GM12878 (cell line): ENCODE data around the gene DOCK2. TPM values are rescaled to one million over a fixed set of nuclear protein-coding genes. Genes with fewer than 3 reads are reported as not detected.

Source experiments
- BHLHE40 ChIP-seq, 2 experiments: fragments of 450-650 bp in 1 of 2; IDR thresholded peaks; 2 replicates each; pipeline ENCODE4 v1.6.1; 2011 to 2017; ENCODE audit warnings: low read depth in 2 of 2, borderline replicate concordance in 1 of 2, improper control_type of control experiment in 1 of 2, low read length in 1 of 2, mild to moderate bottlenecking in 1 of 2
- CREM ChIP-seq: IDR thresholded peaks from 2 replicates; pipeline ENCODE4 v1.6.1; 2014; ENCODE audit warnings: antibody characterized with exemption, low read depth
- IKZF1 ChIP-seq: fragments of 450-650 bp; conservative IDR thresholded peaks from 2 replicates; pipeline ENCODE4 v1.6.1; 2017; ENCODE audit warnings: antibody characterized with exemption, mild to moderate bottlenecking
- JUND ChIP-seq: IDR thresholded peaks from 2 replicates; pipeline ENCODE4 v1.6.1; 2012; ENCODE audit warnings: low read depth, mild to moderate bottlenecking, low read length, improper control_type of control experiment, moderate library complexity
- LARP7 ChIP-seq: fragments of 450-650 bp; IDR thresholded peaks from 2 replicates; pipeline ENCODE4 v1.6.1; 2017; ENCODE audit warnings: mild to moderate bottlenecking
- MEF2B ChIP-seq: fragments of 450-650 bp; IDR thresholded peaks from 2 replicates; pipeline ENCODE4 v1.6.1; 2018; ENCODE audit warnings: mild to moderate bottlenecking, moderate library complexity; ENCODE audit not compliant: partially characterized antibody, poor library complexity, severe bottlenecking
- MYB ChIP-seq: fragments of 150-350 bp; IDR thresholded peaks from 2 replicates; pipeline ENCODE4 v1.6.1; 2014; ENCODE audit warnings: mild to moderate bottlenecking, low read depth, low read length, borderline replicate concordance
- NFIC ChIP-seq: IDR thresholded peaks from 2 replicates; pipeline ENCODE4 v1.6.1; 2012; ENCODE audit warnings: low read depth, mild to moderate bottlenecking, inconsistent platforms, low read length, moderate library complexity
- NR2C1 ChIP-seq: fragments of 450-650 bp; IDR thresholded peaks from 2 replicates; pipeline ENCODE4 v1.6.1; 2017; ENCODE audit warnings: antibody characterized with exemption, mild to moderate bottlenecking, moderate library complexity
- POLR2AphosphoS2 ChIP-seq: IDR thresholded peaks from 2 replicates; pipeline ENCODE4 v1.6.1; 2011; ENCODE audit warnings: low read depth, mild to moderate bottlenecking, low read length, improper control_type of control experiment, moderate library complexity
- POLR2AphosphoS5 ChIP-seq: IDR thresholded peaks from 2 replicates; pipeline ENCODE4 v1.6.1; 2011; ENCODE audit warnings: mild to moderate bottlenecking, low read length, inconsistent platforms
- POU2F2 ChIP-seq: IDR thresholded peaks from 3 replicates; pipeline ENCODE4 v1.6.1; 2011; ENCODE audit warnings: low read depth, mild to moderate bottlenecking, low read length, borderline replicate concordance
- RELA ChIP-seq: fragments of 450-650 bp; IDR thresholded peaks from 2 replicates; pipeline ENCODE4 v1.8.0; 2014; ENCODE audit warnings: borderline replicate concordance; ENCODE audit not compliant: partially characterized antibody
- SMAD1 ChIP-seq: fragments of 450-650 bp; IDR thresholded peaks from 2 replicates; pipeline ENCODE4 v1.6.1; 2018; ENCODE audit warnings: mild to moderate bottlenecking, low read depth; ENCODE audit not compliant: partially characterized antibody
- SMAD5 ChIP-seq: IDR thresholded peaks from 2 replicates; pipeline ENCODE4 v1.6.1; 2016; ENCODE audit warnings: antibody characterized with exemption, low read depth
- SREBF1 ChIP-seq: IDR thresholded peaks from 2 replicates; pipeline ENCODE4 v1.6.1; 2012; ENCODE audit warnings: mild to moderate bottlenecking, low read length
- SREBF2 ChIP-seq: IDR thresholded peaks from 2 replicates; pipeline ENCODE4 v1.6.1; 2012; ENCODE audit warnings: mild to moderate bottlenecking, low read length
- YBX1 ChIP-seq: fragments of 450-650 bp; IDR thresholded peaks from 2 replicates; pipeline ENCODE4 v1.6.1; 2016; ENCODE audit warnings: antibody characterized with exemption
- ZNF217 ChIP-seq: fragments of 450-650 bp; IDR thresholded peaks from 2 replicates; pipeline ENCODE4 v1.6.1; 2017; ENCODE audit warnings: antibody characterized with exemption, mild to moderate bottlenecking
- ZNF274 ChIP-seq: IDR thresholded peaks from one replicate; pipeline ENCODE4 v1.8.0; 2011; ENCODE audit not compliant: insufficient read length, insufficient read depth
- ZNF622 ChIP-seq: fragments of 450-650 bp; IDR thresholded peaks from 2 replicates; pipeline ENCODE4 v1.6.1; 2017; ENCODE audit warnings: mild to moderate bottlenecking, inconsistent platforms
- polyA plus RNA-seq, 11 experiments: library from polyadenylated mRNA; depleted of rRNA in 4 of 11; unstranded in 6 of 11; stranded (reverse) in 5 of 11; fragments of >200 nt; fragmentation: Nextera tagmentation in 4 of 11; fragmentation: Illumina TruSeq in 1 of 11; extraction: Ambion mirVana in 4 of 11; extraction: Trizol in 1 of 11; gene quantifications; 1 replicate in 1 of 11; 2 replicates in 10 of 11; pipeline versions ENCODE4 v1.2.1 to v1.2.3, GENCODE V29; 2011 to 2016; ENCODE audit warnings: inconsistent platforms in 2 of 11, missing spikeins in 2 of 11, low read depth in 1 of 11
- total RNA-seq, 4 experiments: library from RNA; depleted of rRNA in 3 of 4; stranded (reverse); fragments of >200 nt in 3 of 4; fragmentation: Illumina TruSeq in 1 of 4; extraction: Trizol in 1 of 4; gene quantifications; 2 replicates each; pipeline versions ENCODE4 v1.2.1 to v1.2.3, GENCODE V29; 2013 to 2021
- TF ChIP-seq, protein P1 (sequence below): fragments of 450-650 bp; IDR thresholded peaks from 2 replicates; pipeline ENCODE4 v1.6.1; 2017; ENCODE audit warnings: borderline replicate concordance
- TF ChIP-seq, protein P2 (sequence below): fragments of 450-650 bp; IDR thresholded peaks from 2 replicates; pipeline ENCODE4 v1.6.1; 2017; ENCODE audit warnings: mild to moderate bottlenecking, low read depth, inconsistent platforms; ENCODE audit not compliant: poor library complexity, severe bottlenecking
- TF ChIP-seq, protein P3 (sequence below): fragments of 450-650 bp; IDR thresholded peaks from 2 replicates; pipeline ENCODE4 v1.6.1; 2016; ENCODE audit warnings: mild to moderate bottlenecking, moderate library complexity, borderline replicate concordance

The DOCK2 gene
- total and polyA plus RNA-seq, 10 of the 15 experiments (the other 5 are each of a cell fraction or from before 2014, with no cell fraction given): 34.2 to 192 (median 118) TPM

DNA sequence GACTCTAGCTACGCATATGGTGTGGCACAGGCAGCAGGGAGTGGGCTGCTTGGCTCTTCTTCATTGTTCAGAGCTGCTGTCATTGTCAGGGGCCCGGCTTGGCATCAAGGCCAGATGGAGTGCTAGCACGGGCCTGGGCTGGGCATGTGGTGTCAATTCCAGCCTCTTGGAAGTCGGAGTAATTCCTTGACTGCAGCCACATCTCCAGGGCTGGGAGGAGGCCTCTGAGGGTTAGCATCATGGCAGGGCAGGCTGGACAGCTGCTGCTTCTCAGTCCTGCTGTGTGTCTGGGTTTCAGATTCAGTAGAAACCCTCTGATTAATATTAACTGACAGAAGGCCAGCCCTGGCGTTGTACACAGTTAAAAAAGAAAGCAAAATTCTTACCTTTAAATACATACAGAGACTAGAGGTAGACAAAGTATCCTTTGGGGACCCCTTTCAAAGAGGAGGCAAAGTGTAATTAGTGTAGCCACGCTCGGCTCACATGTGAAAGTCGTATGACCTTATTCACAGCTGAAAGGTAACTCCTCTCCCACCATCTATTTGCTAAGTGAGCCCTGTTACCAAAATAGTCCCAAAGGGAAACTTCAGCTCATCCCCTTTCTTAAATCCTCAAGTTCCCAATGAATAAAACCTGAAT is 126.4 kb downstream of the DOCK2 start (continued):
- TF ChIP-seq SMAD1: peak; percentile 69
- TF ChIP-seq LARP7: no peak
- TF ChIP-seq, protein P1, sequence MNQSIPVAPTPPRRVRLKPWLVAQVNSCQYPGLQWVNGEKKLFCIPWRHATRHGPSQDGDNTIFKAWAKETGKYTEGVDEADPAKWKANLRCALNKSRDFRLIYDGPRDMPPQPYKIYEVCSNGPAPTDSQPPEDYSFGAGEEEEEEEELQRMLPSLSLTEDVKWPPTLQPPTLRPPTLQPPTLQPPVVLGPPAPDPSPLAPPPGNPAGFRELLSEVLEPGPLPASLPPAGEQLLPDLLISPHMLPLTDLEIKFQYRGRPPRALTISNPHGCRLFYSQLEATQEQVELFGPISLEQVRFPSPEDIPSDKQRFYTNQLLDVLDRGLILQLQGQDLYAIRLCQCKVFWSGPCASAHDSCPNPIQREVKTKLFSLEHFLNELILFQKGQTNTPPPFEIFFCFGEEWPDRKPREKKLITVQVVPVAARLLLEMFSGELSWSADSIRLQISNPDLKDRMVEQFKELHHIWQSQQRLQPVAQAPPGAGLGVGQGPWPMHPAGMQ: no peak
- no peak for TF ChIP-seq SREBF2
- 0 out of 2 replicates have a peak, but pooled peaks have one; percentile 34 for TF ChIP-seq IKZF1
- no peak for TF ChIP-seq POU2F2
- no peak for TF ChIP-seq POLR2AphosphoS5
- peak; percentile 96 for TF ChIP-seq MEF2B
- no peak for TF ChIP-seq SREBF1
- no peak for TF ChIP-seq ZNF274
- TF ChIP-seq RELA: no peak
- TF ChIP-seq NFIC: no peak
- TF ChIP-seq, protein P2, sequence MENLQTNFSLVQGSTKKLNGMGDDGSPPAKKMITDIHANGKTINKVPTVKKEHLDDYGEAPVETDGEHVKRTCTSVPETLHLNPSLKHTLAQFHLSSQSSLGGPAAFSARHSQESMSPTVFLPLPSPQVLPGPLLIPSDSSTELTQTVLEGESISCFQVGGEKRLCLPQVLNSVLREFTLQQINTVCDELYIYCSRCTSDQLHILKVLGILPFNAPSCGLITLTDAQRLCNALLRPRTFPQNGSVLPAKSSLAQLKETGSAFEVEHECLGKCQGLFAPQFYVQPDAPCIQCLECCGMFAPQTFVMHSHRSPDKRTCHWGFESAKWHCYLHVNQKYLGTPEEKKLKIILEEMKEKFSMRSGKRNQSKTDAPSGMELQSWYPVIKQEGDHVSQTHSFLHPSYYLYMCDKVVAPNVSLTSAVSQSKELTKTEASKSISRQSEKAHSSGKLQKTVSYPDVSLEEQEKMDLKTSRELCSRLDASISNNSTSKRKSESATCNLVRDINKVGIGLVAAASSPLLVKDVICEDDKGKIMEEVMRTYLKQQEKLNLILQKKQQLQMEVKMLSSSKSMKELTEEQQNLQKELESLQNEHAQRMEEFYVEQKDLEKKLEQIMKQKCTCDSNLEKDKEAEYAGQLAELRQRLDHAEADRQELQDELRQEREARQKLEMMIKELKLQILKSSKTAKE: no peak
- no peak for TF ChIP-seq SMAD5
- TF ChIP-seq, protein P3, sequence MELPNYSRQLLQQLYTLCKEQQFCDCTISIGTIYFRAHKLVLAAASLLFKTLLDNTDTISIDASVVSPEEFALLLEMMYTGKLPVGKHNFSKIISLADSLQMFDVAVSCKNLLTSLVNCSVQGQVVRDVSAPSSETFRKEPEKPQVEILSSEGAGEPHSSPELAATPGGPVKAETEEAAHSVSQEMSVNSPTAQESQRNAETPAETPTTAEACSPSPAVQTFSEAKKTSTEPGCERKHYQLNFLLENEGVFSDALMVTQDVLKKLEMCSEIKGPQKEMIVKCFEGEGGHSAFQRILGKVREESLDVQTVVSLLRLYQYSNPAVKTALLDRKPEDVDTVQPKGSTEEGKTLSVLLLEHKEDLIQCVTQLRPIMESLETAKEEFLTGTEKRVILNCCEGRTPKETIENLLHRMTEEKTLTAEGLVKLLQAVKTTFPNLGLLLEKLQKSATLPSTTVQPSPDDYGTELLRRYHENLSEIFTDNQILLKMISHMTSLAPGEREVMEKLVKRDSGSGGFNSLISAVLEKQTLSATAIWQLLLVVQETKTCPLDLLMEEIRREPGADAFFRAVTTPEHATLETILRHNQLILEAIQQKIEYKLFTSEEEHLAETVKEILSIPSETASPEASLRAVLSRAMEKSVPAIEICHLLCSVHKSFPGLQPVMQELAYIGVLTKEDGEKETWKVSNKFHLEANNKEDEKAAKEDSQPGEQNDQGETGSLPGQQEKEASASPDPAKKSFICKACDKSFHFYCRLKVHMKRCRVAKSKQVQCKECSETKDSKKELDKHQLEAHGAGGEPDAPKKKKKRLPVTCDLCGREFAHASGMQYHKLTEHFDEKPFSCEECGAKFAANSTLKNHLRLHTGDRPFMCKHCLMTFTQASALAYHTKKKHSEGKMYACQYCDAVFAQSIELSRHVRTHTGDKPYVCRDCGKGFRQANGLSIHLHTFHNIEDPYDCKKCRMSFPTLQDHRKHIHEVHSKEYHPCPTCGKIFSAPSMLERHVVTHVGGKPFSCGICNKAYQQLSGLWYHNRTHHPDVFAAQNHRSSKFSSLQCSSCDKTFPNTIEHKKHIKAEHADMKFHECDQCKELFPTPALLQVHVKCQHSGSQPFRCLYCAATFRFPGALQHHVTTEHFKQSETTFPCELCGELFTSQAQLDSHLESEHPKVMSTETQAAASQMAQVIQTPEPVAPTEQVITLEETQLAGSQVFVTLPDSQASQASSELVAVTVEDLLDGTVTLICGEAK: no peak
- TF ChIP-seq JUND: no peak
- no peak for TF ChIP-seq ZNF217
- TF ChIP-seq CREM: no peak
- TF ChIP-seq BHLHE40 (IDR thresholded peaks at IDR 0.05; ENCODE audit: borderline replicate concordance in 1 of 2, low read depth in 2 of 2, low read length in 1 of 2): peak; percentile 53 to 59; a peak in 2 of 4 replicates
- no peak for TF ChIP-seq MYB
- TF ChIP-seq POLR2AphosphoS2: no peak
- TF ChIP-seq NR2C1: no peak
- TF ChIP-seq YBX1: no peak
- TF ChIP-seq ZNF622: no peak
